GM23338 (cell line): Measurements from ENCODE around the gene CELF4. TPM values are rescaled to one million over a fixed set of nuclear protein-coding genes. Genes with fewer than 3 reads are reported as not detected.

Experiments used
- ATAC-seq: fragments of 200-7000 bp; cut with Tn5 transposase; 3 replicates; pipeline ENCODE4 v1.9.1; 2020
- DNase-seq: peaks from one replicate; pipeline ENCODE4 v3.0.0-alpha.2; 2015; ENCODE audit warnings: low spot score
- H2AFZ ChIP-seq: fragments of 200-600 bp; sonication (generic); 2 replicates; pipeline ENCODE4 v1.8.0; 2016; ENCODE audit warnings: antibody characterized with exemption, mild to moderate bottlenecking, moderate library complexity
- H3F3A ChIP-seq: fragments of 200-600 bp; sonication (generic); replicated peaks from 2 replicates; pipeline ENCODE4 v1.8.0; 2017; ENCODE audit warnings: antibody characterized with exemption, mixed run types, low read depth
- H3K27ac ChIP-seq: fragments of 200-600 bp; sonication (generic); 2 replicates; pipeline ENCODE4 v1.6.1; 2016; ENCODE audit warnings: low read depth
- H3K27me3 ChIP-seq: fragments of 200-600 bp; sonication (generic); 2 replicates; pipeline ENCODE4 v1.8.0; 2016; ENCODE audit warnings: mild to moderate bottlenecking, mixed run types, moderate library complexity; ENCODE audit not compliant: insufficient read depth
- H3K36me3 ChIP-seq: fragments of 200-600 bp; sonication (generic); 2 replicates; pipeline ENCODE4 v1.8.0; 2016; ENCODE audit warnings: mild to moderate bottlenecking; ENCODE audit not compliant: insufficient read depth
- H3K4me1 ChIP-seq: fragments of 200-600 bp; sonication (generic); 2 replicates; pipeline ENCODE4 v1.8.0; 2016; ENCODE audit warnings: mild to moderate bottlenecking, moderate library complexity; ENCODE audit not compliant: insufficient read depth
- H3K4me2 ChIP-seq: fragments of 200-600 bp; sonication (generic); 2 replicates; pipeline ENCODE4 v1.7.1; 2017; ENCODE audit warnings: mixed run types
- H3K4me3 ChIP-seq: fragments of 200-600 bp; sonication (generic); 2 replicates; pipeline ENCODE4 v1.6.1; 2016; ENCODE audit warnings: mixed run types
- H3K79me2 ChIP-seq: fragments of 200-600 bp; sonication (generic); replicated peaks from 2 replicates; pipeline ENCODE4 v1.8.0; 2017; ENCODE audit warnings: mild to moderate bottlenecking; ENCODE audit not compliant: insufficient read depth
- H3K9me2 ChIP-seq: fragments of 200-600 bp; sonication (generic); 2 replicates; pipeline ENCODE4 v1.8.0; 2017; ENCODE audit not compliant: insufficient read depth
- H4K20me1 ChIP-seq: fragments of 200-600 bp; sonication (generic); replicated peaks from 2 replicates; pipeline ENCODE4 v1.8.0; 2017; ENCODE audit warnings: mild to moderate bottlenecking; ENCODE audit not compliant: insufficient read depth
- H3K27ac Mint-ChIP-seq: 2 replicates; pipeline ENCODE4 v1.8.0; 2020; ENCODE audit warnings: inconsistent platforms, mild to moderate bottlenecking, moderate library complexity, mixed read lengths
- H3K27me3 Mint-ChIP-seq: 3 replicates; pipeline ENCODE4 v1.8.0; 2022; ENCODE audit warnings: low read depth, mild to moderate bottlenecking, moderate library complexity, mixed read lengths, inconsistent platforms; ENCODE audit not compliant: insufficient read depth, poor library complexity
- H3K36me3 Mint-ChIP-seq: 3 replicates; pipeline ENCODE4 v1.8.0; 2021; ENCODE audit warnings: low read depth, mild to moderate bottlenecking, inconsistent platforms, moderate library complexity, mixed read lengths
- H3K4me1 Mint-ChIP-seq: 3 replicates; pipeline ENCODE4 v1.8.0; 2020; ENCODE audit warnings: mild to moderate bottlenecking, inconsistent platforms, mixed read lengths
- H3K4me3 Mint-ChIP-seq: 3 replicates; pipeline ENCODE4 v1.8.0; 2021; ENCODE audit warnings: moderate library complexity, mild to moderate bottlenecking, inconsistent platforms, mixed read lengths
- H3K9me3 Mint-ChIP-seq: 3 replicates; pipeline ENCODE4 v1.8.0; 2020; ENCODE audit warnings: moderate library complexity, mild to moderate bottlenecking, inconsistent platforms, mixed read lengths
- CREB1 ChIP-seq: fragments of 250-450 bp; sonication (Bioruptor Pico); IDR thresholded peaks from 2 replicates; pipeline ENCODE4 v1.5.0; 2020; ENCODE audit warnings: low read depth, mild to moderate bottlenecking, moderate library complexity
- CTCF ChIP-seq, 2 experiments: fragments of 200-600 bp in 1 of 2; sonication (generic) in 1 of 2; conservative IDR thresholded peaks; 2 replicates each; pipeline versions ENCODE4 v1.5.1 to v1.6.1; 2016 to 2017; ENCODE audit warnings: antibody characterized with exemption in 2 of 2, low read depth in 2 of 2, mild to moderate bottlenecking in 2 of 2, moderate library complexity in 1 of 2
- ETS1 ChIP-seq: IDR thresholded peaks from 2 replicates; pipeline ENCODE4 v1.6.1; 2016; ENCODE audit warnings: antibody characterized with exemption
- EZH2 ChIP-seq: fragments of 200-600 bp; sonication (generic); IDR thresholded peaks from one replicate; pipeline ENCODE4 v1.8.0; 2017; ENCODE audit warnings: antibody characterized with exemption, mild to moderate bottlenecking, low read depth; ENCODE audit not compliant: unreplicated experiment
- EZH2phosphoT487 ChIP-seq: fragments of 200-600 bp; sonication (generic); IDR thresholded peaks from one replicate; pipeline ENCODE4 v1.8.1; 2018; ENCODE audit warnings: antibody characterized with exemption; ENCODE audit not compliant: unreplicated experiment
- JUNB ChIP-seq: IDR thresholded peaks from one replicate; pipeline ENCODE4 v1.6.1; 2016; ENCODE audit warnings: antibody characterized with exemption; ENCODE audit not compliant: unreplicated experiment
- NANOG ChIP-seq: IDR thresholded peaks from 2 replicates; pipeline ENCODE4 v1.6.1; 2016; ENCODE audit warnings: antibody characterized with exemption, borderline replicate concordance
- POLR2AphosphoS5 ChIP-seq: IDR thresholded peaks from 2 replicates; pipeline ENCODE4 v1.6.1; 2016; ENCODE audit warnings: antibody characterized with exemption, low read depth
- REST ChIP-seq: IDR thresholded peaks from one replicate; pipeline ENCODE4 v1.6.1; 2018; ENCODE audit warnings: antibody characterized with exemption; ENCODE audit not compliant: unreplicated experiment
- STAT1 ChIP-seq: IDR thresholded peaks from one replicate; pipeline ENCODE4 v1.6.1; 2016; ENCODE audit warnings: antibody characterized with exemption; ENCODE audit not compliant: unreplicated experiment
- ZNF114 ChIP-seq: fragments of 250-450 bp; sonication (Bioruptor Pico); IDR thresholded peaks from 2 replicates; pipeline ENCODE4 v1.5.0; 2020; ENCODE audit warnings: mild to moderate bottlenecking, moderate library complexity
- ZNF331 ChIP-seq: fragments of 250-450 bp; sonication (Bioruptor Pico); IDR thresholded peaks from 2 replicates; pipeline ENCODE4 v1.5.0; 2020; ENCODE audit warnings: low read depth, mild to moderate bottlenecking, moderate library complexity
- ZNF462 ChIP-seq: fragments of 250-450 bp; sonication (Bioruptor Pico); IDR thresholded peaks from 2 replicates; pipeline ENCODE4 v1.5.0; 2020; ENCODE audit warnings: mild to moderate bottlenecking, moderate library complexity
- polyA plus RNA-seq: library from polyadenylated mRNA; unstranded; fragments of >200 nt; fragmentation: Nextera tagmentation; extraction: Ambion mirVana; gene quantifications from 2 replicates; pipeline ENCODE4 v1.2.1, GENCODE V29; 2016
- total RNA-seq: library from RNA; depleted of rRNA; stranded (reverse); fragments of >200 nt; shearing (Covaris generic); gene quantifications from 2 replicates; pipeline ENCODE4 v1.2.3, GENCODE V29; 2014

CELF4 gene
- total and polyA plus RNA-seq, 2 experiments from 2014 or later: 2.6 to 6.7 TPM

GRCh38 chr18:37584952-37585695, 19.5 kb upstream of the CELF4 start:
- Histone ChIP-seq H3K36me3 (no peaks in the 10 kb centered on the region), H3K4me1 (peaks cover 8% of the 10 kb centered on the region; the same call in 1 of the 2 replicates), H3K4me3 (no peak overlapping the region), H3K4me2 (peak overlapping the region; percentile 50), H4K20me1 (no peaks in the 10 kb centered on the region), H2AFZ (no peak overlapping the region), H3K9me2 (peaks cover 21% of the 10 kb centered on the region; the same call in 1 of the 2 replicates), H3K79me2 (no peaks in the 10 kb centered on the region), H3K27ac (no peak overlapping the region), H3K27me3 (no peaks in the 10 kb centered on the region), H3F3A (no peaks in the 10 kb centered on the region)
- peak; percentile 95 for ATAC-seq
- H3K27me3 Mint-ChIP-seq: peaks cover 3% of the 10 kb centered on the region
- no peaks in the 10 kb centered on the region for H3K36me3 Mint-ChIP-seq
- no peak for TF ChIP-seq STAT1
- no peak for TF ChIP-seq REST
- TF ChIP-seq ZNF462 (CRISPR knock-in tag): peak; percentile 84
- TF ChIP-seq ZNF331 (CRISPR knock-in tag): no peak
- no peak for TF ChIP-seq EZH2
- TF ChIP-seq JUNB: no peak
- no peak for TF ChIP-seq ETS1
- TF ChIP-seq NANOG: peak; percentile 61; the same call in 1 of the 2 replicates
- no peak for TF ChIP-seq CREB1 (CRISPR knock-in tag)
- TF ChIP-seq EZH2phosphoT487: no peak
- TF ChIP-seq CTCF (conservative IDR thresholded peaks at IDR 0.05; ENCODE audit: low read depth in 2 of 2): no peak
- TF ChIP-seq ZNF114: no peak
- no peak for TF ChIP-seq POLR2AphosphoS5
- DNase-seq: peak; percentile 64
- H3K27ac Mint-ChIP-seq: no peak overlapping the region
- peaks cover 24% of the 10 kb centered on the region for H3K4me1 Mint-ChIP-seq
- peak overlapping the region; percentile 2; the same call in 1 of the 3 replicates for H3K4me3 Mint-ChIP-seq
- peaks cover 4% of the 10 kb centered on the region; the same call in 2 of the 3 replicates for H3K9me3 Mint-ChIP-seq
